ENCODE data around the gene UGT1A1. TPM values are rescaled to one million over a fixed set of nuclear protein-coding genes. Genes with fewer than 3 reads are reported as not detected.

The UGT1A1 gene
- total and polyA plus RNA-seq, 2 donors (not counting 1 experiment from before 2014, with no cell fraction given) = not detected

- ATAC-seq (ENCODE audit: low read depth) (no peak), DNase-seq (no peak)
- POLR2A ChIA-PET = no interaction called here
- Histone ChIP-seq H3K9ac (ENCODE audit: low read length) (no peak overlapping the region), H3K9me3 (ENCODE audit: control extremely low read depth in 1 of 3, control insufficient read depth in 2 of 3, insufficient read depth in 1 of 3, low read length in 2 of 3) (no peaks in the 10 kb centered on the region), H3K27me3 (replicated peaks in 1 of 4; ENCODE audit: control extremely low read depth in 1 of 4, control insufficient read depth in 3 of 4, insufficient read depth in 4 of 4, low read length in 3 of 4) (peaks cover 0 to 10% (median 0%) of the 10 kb centered on the region in 4 experiments), H3K4me2 (replicated peaks; ENCODE audit: low read depth, low read length, poor library complexity, severe bottlenecking) (no peak overlapping the region), H3K4me1 (ENCODE audit: control insufficient read depth in 2 of 2, insufficient read depth in 2 of 2, low read length in 2 of 2) (no peaks in the 10 kb centered on the region), H4K20me1 (ENCODE audit: control insufficient read depth, insufficient read depth, low read length, poor library complexity, severe bottlenecking) (no peaks in the 10 kb centered on the region), H2AFZ (ENCODE audit: insufficient read depth, low read depth, low read length, poor library complexity, severe bottlenecking) (no peak overlapping the region), H3K27ac (ENCODE audit: low read length in 2 of 2) (no peak overlapping the region), H3K36me3 (replicated peaks in 1 of 2; ENCODE audit: control extremely low read depth in 1 of 2, control insufficient read depth in 1 of 2, extremely low read depth in 1 of 2, insufficient read depth in 2 of 2, low read length in 1 of 2) (no peaks in the 10 kb centered on the region), H3K4me3 (ENCODE audit: control extremely low read depth in 1 of 5, extremely low read depth in 1 of 5, insufficient read depth in 1 of 5, low read depth in 2 of 5, low read length in 4 of 5) (no peak overlapping the region), H3K79me2 (ENCODE audit: control insufficient read depth, insufficient read depth, low read length) (no peaks in the 10 kb centered on the region)
- intact Hi-C loops (cut with micrococcal nuclease) = no loop called here
- peaks cover 17% of the 10 kb centered on the region for H3K27me3 Mint-ChIP-seq
- no peak overlapping the region for H3K4me3 Mint-ChIP-seq
- H3K4me1 Mint-ChIP-seq = no peaks in the 10 kb centered on the region
- no peaks in the 10 kb centered on the region for H3K9me3 Mint-ChIP-seq (ENCODE audit: insufficient read depth)
- WGBS (ENCODE audit: insufficient coverage) = 88% methylated on average over 1 of the region's 2 CpGs
- H3K27ac Mint-ChIP-seq = no peak overlapping the region
- CTCF ChIA-PET = no interaction called here
- TF ChIP-seq CTCF (IDR thresholded peaks at IDR 0.05) (no peak), EZH2 (IDR thresholded peaks at IDR 0.05; ENCODE audit: borderline replicate concordance, insufficient read depth, low read depth, low read length, poor library complexity, severe bottlenecking) (no peak)
Measured at GRCh38 chr2:233803292-233803911, 43.3 kb downstream of the UGT1A1 start.

GRCh38 chr2:233803994-233804393, 43.9 kb downstream of the UGT1A1 start:
- ATAC-seq (ENCODE audit: low read depth) = no peak
- Mint-ChIP-seq H3K9me3 (ENCODE audit: insufficient read depth) (no peaks in the 10 kb centered on the region), H3K27me3 (peaks cover 17% of the 10 kb centered on the region), H3K4me3 (no peak overlapping the region), H3K27ac (no peak overlapping the region), H3K4me1 (no peaks in the 10 kb centered on the region)
- POLR2A ChIA-PET = no interaction called here
- H3K9ac ChIP-seq (ENCODE audit: low read length) = no peak overlapping the region
- no peak overlapping the region for H3K27ac ChIP-seq (ENCODE audit: low read length in 2 of 2)
- H3K4me3 ChIP-seq (ENCODE audit: control extremely low read depth in 1 of 5, extremely low read depth in 1 of 5, insufficient read depth in 1 of 5, low read depth in 2 of 5, low read length in 4 of 5) = no peak overlapping the region
- CTCF ChIA-PET = no interaction called here
- H3K79me2 ChIP-seq (ENCODE audit: control insufficient read depth, insufficient read depth, low read length) = no peaks in the 10 kb centered on the region
- H3K27me3 ChIP-seq (replicated peaks in 1 of 4; ENCODE audit: control extremely low read depth in 1 of 4, control insufficient read depth in 3 of 4, insufficient read depth in 4 of 4, low read length in 3 of 4) = peaks cover 0 to 11% (median 0%) of the 10 kb centered on the region in 4 experiments
- H4K20me1 ChIP-seq (ENCODE audit: control insufficient read depth, insufficient read depth, low read length, poor library complexity, severe bottlenecking) = no peaks in the 10 kb centered on the region
- no peaks in the 10 kb centered on the region for H3K9me3 ChIP-seq (ENCODE audit: control extremely low read depth in 1 of 3, control insufficient read depth in 2 of 3, insufficient read depth in 1 of 3, low read length in 2 of 3)
- H3K4me2 ChIP-seq (replicated peaks; ENCODE audit: low read depth, low read length, poor library complexity, severe bottlenecking) = no peak overlapping the region
- H2AFZ ChIP-seq (ENCODE audit: insufficient read depth, low read depth, low read length, poor library complexity, severe bottlenecking) = no peak overlapping the region
- no peaks in the 10 kb centered on the region for H3K4me1 ChIP-seq (ENCODE audit: control insufficient read depth in 2 of 2, insufficient read depth in 2 of 2, low read length in 2 of 2)
- WGBS (ENCODE audit: insufficient coverage) = 77% methylated on average over 7 of the region's 8 CpGs
- H3K36me3 ChIP-seq (replicated peaks in 1 of 2; ENCODE audit: control extremely low read depth in 1 of 2, control insufficient read depth in 1 of 2, extremely low read depth in 1 of 2, insufficient read depth in 2 of 2, low read length in 1 of 2) = no peaks in the 10 kb centered on the region
- no peak for TF ChIP-seq CTCF (IDR thresholded peaks at IDR 0.05)
- TF ChIP-seq EZH2 (IDR thresholded peaks at IDR 0.05; ENCODE audit: borderline replicate concordance, insufficient read depth, low read depth, low read length, poor library complexity, severe bottlenecking) = no peak
- intact Hi-C loops (cut with micrococcal nuclease) = no loop called here
- no peak for DNase-seq
